ENCODE measurements around the gene SPI1.
"Not testable (repeated sequence)": the region's sequence is repeated elsewhere in the genome, so short reads cannot be mapped to it uniquely, and the experiment has no call there.

SPI1 gene

GRCh38 chr11:47316501-47316900 lies 61.8 kb downstream of the SPI1 start:
- not testable (repeated sequence) for DNase-seq

- no peak for DNase-seq
Measured at GRCh38 chr11:47314992-47315391, 63.4 kb downstream of the SPI1 start.

- no peak for DNase-seq
Measured at GRCh38 chr11:47308050-47308823, 70.1 kb downstream of the SPI1 start.

- no peak for DNase-seq
Measured at GRCh38 chr11:47306484-47306844, 71.9 kb downstream of the SPI1 start.

- no peak for DNase-seq
Measured at GRCh38 chr11:47305734-47306483, 72.4 kb downstream of the SPI1 start.

Measured in activated CD8-positive, alpha-beta memory T cell treated with anti-CD3 and anti-CD28 coated beads, Interleukin-2, amount 50 U/mL, for 48 hours (primary cell).